Kidney (tissue), 14 donors: ENCODE measurements around the gene PLEKHH2. TPM values are rescaled to one million over a fixed set of nuclear protein-coding genes. Genes with fewer than 3 reads are reported as not detected.

ENCODE experiments used
- DNase-seq, 5 donors: peaks; one replicate each; pipeline ENCODE4 v3.0.0-alpha.2; 2013 to 2020
- FAIRE-seq: peaks from 2 replicates; lab custom pipeline; 2012; peaks lifted over from hg19 to GRCh38; lab: Jason Lieb, UNC
- H3K27ac ChIP-seq, 2 donors: one replicate each; pipeline ENCODE4 v1.7.0; 2013; ENCODE audit warnings: low read depth in 2 of 2, low read length in 2 of 2, inconsistent platforms in 1 of 2
- H3K27me3 ChIP-seq: one replicate; pipeline ENCODE4 v1.7.1; 2013; ENCODE audit warnings: low read length, inconsistent platforms; ENCODE audit not compliant: control insufficient read depth, insufficient read depth
- H3K36me3 ChIP-seq, 3 donors: one replicate each; pipeline versions ENCODE4 v1.7.0 to v1.7.1; 2013; ENCODE audit warnings: low read length in 3 of 3, control low read depth in 1 of 3, inconsistent platforms in 1 of 3; ENCODE audit not compliant: insufficient read depth in 3 of 3, control insufficient read depth in 2 of 3
- H3K4me1 ChIP-seq, 3 donors: one replicate each; pipeline versions ENCODE4 v1.7.0 to v1.7.1; 2013; ENCODE audit warnings: low read length in 3 of 3, inconsistent platforms in 1 of 3, low read depth in 1 of 3; ENCODE audit not compliant: control insufficient read depth in 2 of 3, insufficient read depth in 2 of 3
- H3K4me3 ChIP-seq, 3 donors: one replicate each; pipeline versions ENCODE4 v1.7.0 to v1.8.1; 2013; ENCODE audit warnings: low read length in 3 of 3, control low read depth in 1 of 3, inconsistent platforms in 1 of 3
- H3K9ac ChIP-seq, 3 donors: one replicate each; pipeline versions ENCODE4 v1.7.0 to v1.7.1; 2013; ENCODE audit warnings: low read length in 3 of 3, control low read depth in 1 of 3, inconsistent platforms in 1 of 3
- H3K9me3 ChIP-seq, 3 donors: one replicate each; pipeline versions ENCODE4 v1.7.0 to v1.7.1; 2013; ENCODE audit warnings: low read length in 3 of 3, control low read depth in 1 of 3, inconsistent platforms in 1 of 3; ENCODE audit not compliant: control insufficient read depth in 2 of 3, insufficient read depth in 1 of 3
- CTCF ChIP-seq: IDR thresholded peaks from 3 replicates; pipeline ENCODE4 v1.5.1; 2012; ENCODE audit warnings: mild to moderate bottlenecking, moderate library complexity, borderline replicate concordance; ENCODE audit not compliant: insufficient read depth; ENCODE audit errors: extremely low read depth
- intact Hi-C: fragments of 100-400 bp; cut with DNase I; formaldehyde crosslinking; loops from one replicate; pipeline ENCODE4 v1.11.1; 2022
- polyA plus RNA-seq: library from polyadenylated mRNA; stranded (reverse); fragments of 350-450 nt; fragmentation: Illumina TruSeq; extraction: RNeasy Lipid Tissue Mini Kit (QIAGEN cat#74804); gene quantifications from one replicate; pipeline ENCODE4 v1.2.3, GENCODE V29; 2014; ENCODE audit warnings: low read depth, low replicate concordance; ENCODE audit not compliant: insufficient read depth
- total RNA-seq: library from RNA; stranded (reverse); fragmentation: NEBNext Ultra II Directional; extraction: Animal tissue kit (Norgen Biotek cat#: 25700); gene quantifications from one replicate; pipeline ENCODE4 v1.2.1, GENCODE V29; 2021
- donor health status: control.
- donor health status: control.
- donor health status: control.
- donor health status: control.
- donor health status: control.
- donor health status: DM: yes; HTN: yes; CAD: no.
- donor health status: Normal renal cell carcinoma (clear cell type).

PLEKHH2 gene
- total and polyA plus RNA-seq, 2 donors from 2014 or later = 4.3 to 25.0 TPM

GRCh38 chr2:43812006-43812405 lies 174.9 kb downstream of the PLEKHH2 start:
- intact Hi-C loops = no loop called here
- Histone ChIP-seq H3K27me3 (no peaks in the 10 kb centered on the region), H3K27ac (no peak overlapping the region), H3K9me3 (no peaks in the 10 kb centered on the region), H3K9ac (no peak overlapping the region), H3K4me1 (no peaks in the 10 kb centered on the region), H3K4me3 (no peak overlapping the region), H3K36me3 (peaks cover 2 to 7% (median 2%) of the 10 kb centered on the region in 3 donors)
- DNase-seq = no peak
- no peak for TF ChIP-seq CTCF
- FAIRE-seq = peak; percentile 33

GRCh38 chr2:43812947-43813346 lies 175.9 kb downstream of the PLEKHH2 start:
- peaks cover 2 to 7% (median 2%) of the 10 kb centered on the region in 3 donors for H3K36me3 ChIP-seq
- no peaks in the 10 kb centered on the region for H3K27me3 ChIP-seq
- no peak overlapping the region for H3K4me3 ChIP-seq
- no peak for FAIRE-seq
- H3K9me3 ChIP-seq = no peaks in the 10 kb centered on the region
- no peak overlapping the region for H3K9ac ChIP-seq
- H3K4me1 ChIP-seq = no peaks in the 10 kb centered on the region
- intact Hi-C loops = no loop called here
- TF ChIP-seq CTCF = no peak
- no peak overlapping the region for H3K27ac ChIP-seq
- no peak for DNase-seq

- intact Hi-C loops = no loop called here
- Histone ChIP-seq H3K4me3 (no peak overlapping the region), H3K27ac (no peak overlapping the region), H3K36me3 (peaks cover 2 to 7% (median 2%) of the 10 kb centered on the region in 3 donors), H3K27me3 (no peaks in the 10 kb centered on the region), H3K9ac (no peak overlapping the region), H3K4me1 (no peaks in the 10 kb centered on the region), H3K9me3 (no peaks in the 10 kb centered on the region)
- TF ChIP-seq CTCF = no peak
- FAIRE-seq (no peak), DNase-seq (no peak)
These were observed 177.7 kb downstream of the PLEKHH2 start for GRCh38 chr2:43814711-43815110.

Other genes with a start within 250 kb of the PLEKHH2 start
- 45.1 TPM for gene THADA, start 41.2 kb upstream of the PLEKHH2 start, total RNA-seq
- gene THADA, start 41.2 kb upstream of the PLEKHH2 start, polyA plus RNA-seq = 21.4 TPM
- 1.9 TPM for gene C1GALT1C1L, start 39.2 kb downstream of the PLEKHH2 start, total RNA-seq
- gene C1GALT1C1L, start 39.2 kb downstream of the PLEKHH2 start, polyA plus RNA-seq = 3.5 TPM
- gene DYNC2LI1, start 136.8 kb downstream of the PLEKHH2 start, total RNA-seq = 41.5 TPM
- 54.4 TPM for gene DYNC2LI1, start 136.8 kb downstream of the PLEKHH2 start, polyA plus RNA-seq
- not detected for gene ABCG5, start 201.6 kb downstream of the PLEKHH2 start, total RNA-seq
- gene ABCG5, start 201.6 kb downstream of the PLEKHH2 start, polyA plus RNA-seq = not detected
- 0.13 TPM for gene ABCG8, start 201.7 kb downstream of the PLEKHH2 start, total RNA-seq
- 0.09 TPM for gene ABCG8, start 201.7 kb downstream of the PLEKHH2 start, polyA plus RNA-seq